GM21786 (cell line): ENCODE measurements around the gene FKBP14.

ENCODE experiments used
- ATAC-seq: cut with Tn5 transposase; IDR thresholded peaks from one replicate; pipeline ENCODE4 v1.9.1; 2021; ENCODE audit not compliant: unreplicated experiment

The FKBP14 gene

GRCh38 chr7:30036220-30036619, 9.7 kb upstream of the FKBP14 start:
- no peak for ATAC-seq

GRCh38 chr7:30034501-30034900, 8.0 kb upstream of the FKBP14 start:
- no peak for ATAC-seq

GRCh38 chr7:30032310-30033125, 6.0 kb upstream of the FKBP14 start:
- ATAC-seq, result no peak

- ATAC-seq, result no peak
These were observed 3.2 kb upstream of the FKBP14 start for GRCh38 chr7:30029696-30030095.

GRCh38 chr7:30028749-30029635, 2.5 kb upstream of the FKBP14 start:
- peak; percentile 6 for ATAC-seq

- peak; percentile 41 for ATAC-seq
These were observed 1.8 kb upstream of the FKBP14 start, which contains the start of gene PLEKHA8 for GRCh38 chr7:30028216-30028748. Gene PLEKHA8 (plus strand): TSS chr7:30028412. CDS start chr7:30028763, 351 bp downstream.

GRCh38 chr7:30027740-30028215, 1.3 kb upstream of the FKBP14 start:
- peak; percentile 2 for ATAC-seq

- peak; percentile 21 for ATAC-seq
These were observed 559 bp upstream of the FKBP14 start for GRCh38 chr7:30027065-30027456.

GRCh38 chr7:30023524-30023923, 3.0 kb downstream of the FKBP14 start:
- ATAC-seq, result no peak

GRCh38 chr7:30022991-30023390, 3.5 kb downstream of the FKBP14 start:
- no peak for ATAC-seq

- no peak for ATAC-seq
These were observed 6.0 kb downstream of the FKBP14 start for GRCh38 chr7:30020535-30020934.

- ATAC-seq, result no peak
These were observed 6.5 kb downstream of the FKBP14 start for GRCh38 chr7:30019960-30020359.

- no peak for ATAC-seq
These were observed 7.1 kb downstream of the FKBP14 start for GRCh38 chr7:30019387-30019786.

GRCh38 chr7:30018451-30018850, 8.1 kb downstream of the FKBP14 start:
- no peak for ATAC-seq

- no peak for ATAC-seq
These were observed 13.7 kb downstream of the FKBP14 start for GRCh38 chr7:30012757-30013156.

GRCh38 chr7:30010021-30010420, 16.5 kb downstream of the FKBP14 start:
- no peak for ATAC-seq

GRCh38 chr7:30005464-30005863, 21.0 kb downstream of the FKBP14 start:
- no peak for ATAC-seq

GRCh38 chr7:30003098-30003497, 23.4 kb downstream of the FKBP14 start:
- ATAC-seq, result no peak

GRCh38 chr7:30001998-30002397, 24.5 kb downstream of the FKBP14 start:
- no peak for ATAC-seq

- ATAC-seq, result no peak
These were observed 28.0 kb downstream of the FKBP14 start for GRCh38 chr7:29998489-29998888.

GRCh38 chr7:29996321-29996720, 30.2 kb downstream of the FKBP14 start:
- ATAC-seq, result no peak
